Activated CD4-positive, alpha-beta T cell treated with anti-CD3 and anti-CD28 coated beads, Interleukin-2, amount 50 U/mL, for 1 hour (primary cell): Measurements from ENCODE around the gene STARD10.

Source experiments
- DNase-seq: peaks from one replicate; pipeline ENCODE4 v3.0.0-alpha.2; 2020

Gene STARD10

GRCh38 chr11:72721689-72722049 lies 72.2 kb downstream of the STARD10 start:
- peak; percentile 30 for DNase-seq

- DNase-seq: no peak
These were observed 72.6 kb downstream of the STARD10 start for GRCh38 chr11:72721276-72721675.

- no peak for DNase-seq
These were observed 73.1 kb downstream of the STARD10 start for GRCh38 chr11:72720784-72721183.

GRCh38 chr11:72720047-72720446 lies 73.8 kb downstream of the STARD10 start:
- DNase-seq: no peak

DNA sequence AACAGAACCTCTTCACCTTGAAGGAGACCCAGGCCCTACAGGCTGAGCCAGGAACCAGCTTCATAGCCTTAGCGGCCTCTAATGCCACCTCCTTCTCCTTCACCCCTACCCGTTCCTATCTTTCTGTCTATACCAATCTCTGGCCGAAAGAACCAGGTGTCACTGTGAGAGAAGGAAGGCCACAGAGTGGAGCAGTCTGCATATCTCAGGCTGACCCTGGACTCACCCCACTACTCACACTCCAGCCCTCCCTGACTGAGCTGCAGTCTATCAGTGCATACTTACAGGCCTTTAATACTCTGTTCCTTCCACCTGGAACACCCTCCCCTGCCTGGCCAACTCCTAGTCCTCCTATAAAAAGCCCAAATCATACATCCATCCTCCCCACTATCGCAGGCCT lies 74.3 kb downstream of the STARD10 start:
- no peak for DNase-seq

- DNase-seq: no peak
These were observed 74.7 kb downstream of the STARD10 start for GRCh38 chr11:72719144-72719543.

- DNase-seq: no peak
These were observed 75.7 kb downstream of the STARD10 start for GRCh38 chr11:72718101-72718501.

DNA sequence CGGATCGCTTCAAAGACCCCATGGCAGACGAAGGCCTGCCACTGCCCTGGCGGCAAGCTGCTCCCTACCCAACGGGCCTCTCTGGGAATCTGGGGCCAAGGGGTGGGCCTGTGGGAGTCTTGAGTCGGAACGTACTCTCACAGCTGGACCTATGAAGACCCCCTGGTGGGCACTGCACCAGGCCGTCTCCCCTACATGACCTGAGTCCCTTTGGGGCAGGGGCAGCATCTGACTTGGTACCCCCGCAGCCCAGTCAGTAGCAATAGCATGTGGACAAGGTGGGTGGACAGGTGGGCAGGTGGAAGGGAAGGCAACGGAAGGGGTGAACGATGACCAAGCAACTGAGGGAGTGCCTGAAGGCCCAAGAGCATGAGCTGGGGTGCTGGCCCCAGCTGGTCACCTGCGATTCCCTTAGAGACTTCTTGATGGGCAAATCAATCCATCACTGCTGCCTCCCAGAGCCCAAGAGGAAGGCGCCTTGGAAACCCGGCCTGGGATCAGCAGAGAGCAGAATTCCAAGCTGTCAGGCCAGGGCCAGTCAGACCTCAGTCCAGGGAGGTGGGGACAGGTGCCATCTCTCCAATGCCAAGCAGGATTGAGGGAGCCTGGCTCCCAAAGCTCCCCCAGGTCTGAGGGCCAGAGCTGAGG lies 76.9 kb downstream of the STARD10 start:
- no peak for DNase-seq

DNA sequence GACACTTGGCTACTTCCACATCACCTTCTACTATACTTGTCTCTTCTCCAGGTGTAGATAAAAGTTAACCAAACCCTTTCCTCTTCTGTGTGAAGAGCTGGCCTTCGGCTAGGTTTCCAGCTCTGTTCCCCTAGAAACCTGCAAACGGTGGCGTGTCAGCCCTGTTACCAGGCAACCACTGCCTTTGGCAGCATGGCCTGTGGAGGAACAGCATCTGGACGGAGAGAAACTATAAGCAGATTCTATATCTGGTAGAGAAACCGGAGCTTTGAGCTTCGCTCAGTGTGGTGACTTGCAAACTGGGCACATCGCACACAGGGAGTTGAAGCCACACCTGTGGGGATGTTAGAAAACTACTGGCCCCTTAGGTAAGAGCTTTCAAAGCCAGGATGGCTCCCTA lies 77.6 kb downstream of the STARD10 start:
- no peak for DNase-seq

DNA sequence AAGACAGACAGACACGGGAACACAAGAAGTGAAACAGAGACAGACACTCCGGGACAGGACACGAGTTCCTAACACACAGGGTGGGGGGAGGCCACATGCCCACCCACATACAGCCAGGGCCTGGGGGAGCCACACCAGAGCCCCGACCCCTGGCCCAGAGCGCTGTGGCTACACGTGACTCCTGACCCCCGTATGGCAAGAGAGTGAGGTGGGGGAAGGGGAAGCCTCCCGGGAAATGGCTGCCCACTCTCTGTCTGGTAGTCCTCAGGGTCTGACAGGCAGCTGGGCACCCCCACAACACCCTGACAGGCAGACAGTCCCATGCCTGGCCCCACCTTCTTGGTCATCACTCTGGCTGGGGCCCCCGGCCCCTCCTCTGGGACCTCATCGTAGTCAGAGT lies 81.0 kb downstream of the STARD10 start:
- DNase-seq: no peak

DNA sequence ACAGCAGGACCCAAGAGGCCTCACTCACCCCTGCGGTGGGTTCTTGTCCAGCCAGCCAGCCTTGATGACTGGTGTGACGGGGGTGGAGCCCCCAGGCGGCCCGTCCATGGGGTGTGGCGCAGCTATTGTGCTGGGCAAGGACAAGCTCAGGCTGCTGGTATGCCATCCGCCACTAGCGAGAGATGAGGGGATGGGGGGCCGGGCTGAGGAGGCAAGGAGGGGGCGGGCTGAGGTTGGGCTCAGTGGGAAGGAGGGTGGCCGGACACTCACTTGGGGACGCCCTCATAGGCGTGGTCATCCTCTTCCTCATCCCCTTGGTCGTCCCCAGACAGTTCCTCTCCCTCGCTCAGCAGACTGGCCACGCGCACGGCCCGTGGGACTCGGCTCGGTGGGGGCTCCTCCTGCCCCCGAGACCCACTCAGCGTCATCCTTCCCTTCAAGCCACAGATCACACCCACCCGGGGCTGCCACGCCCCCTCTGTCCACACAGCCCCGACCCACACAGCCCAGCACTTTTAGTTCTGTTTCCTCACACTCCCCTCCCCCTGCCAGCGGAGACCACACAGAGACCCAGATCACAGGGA lies 81.6 kb downstream of the STARD10 start:
- no peak for DNase-seq

DNA sequence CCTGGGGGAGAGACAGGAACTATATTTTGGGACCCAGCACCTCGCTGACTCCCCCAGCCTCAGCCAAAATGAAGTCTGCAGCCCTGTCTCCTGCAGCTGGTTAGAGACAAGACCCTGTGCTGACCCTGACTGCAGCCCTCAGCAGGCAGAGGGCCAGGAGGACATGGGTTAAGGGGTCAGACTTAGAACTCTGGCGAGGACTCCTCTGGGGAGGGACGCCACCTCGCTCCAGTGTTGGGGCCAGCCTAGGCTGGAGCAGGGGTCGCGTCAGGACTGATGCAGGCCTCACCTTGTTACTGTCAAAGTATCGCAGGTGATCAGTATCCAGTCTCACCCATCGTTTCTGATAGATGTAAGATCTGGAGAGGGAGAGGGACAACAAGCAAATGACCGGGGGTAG lies 82.7 kb downstream of the STARD10 start:
- DNase-seq: no peak

- DNase-seq: no peak
These were observed 83.6 kb downstream of the STARD10 start for GRCh38 chr11:72710278-72710677.

- DNase-seq: no peak
These were observed 84.2 kb downstream of the STARD10 start for GRCh38 chr11:72709478-72710238.

- DNase-seq: no peak
These were observed 86.8 kb downstream of the STARD10 start for GRCh38 chr11:72707032-72707431.

GRCh38 chr11:72706579-72706978 lies 87.3 kb downstream of the STARD10 start:
- DNase-seq: no peak

DNA sequence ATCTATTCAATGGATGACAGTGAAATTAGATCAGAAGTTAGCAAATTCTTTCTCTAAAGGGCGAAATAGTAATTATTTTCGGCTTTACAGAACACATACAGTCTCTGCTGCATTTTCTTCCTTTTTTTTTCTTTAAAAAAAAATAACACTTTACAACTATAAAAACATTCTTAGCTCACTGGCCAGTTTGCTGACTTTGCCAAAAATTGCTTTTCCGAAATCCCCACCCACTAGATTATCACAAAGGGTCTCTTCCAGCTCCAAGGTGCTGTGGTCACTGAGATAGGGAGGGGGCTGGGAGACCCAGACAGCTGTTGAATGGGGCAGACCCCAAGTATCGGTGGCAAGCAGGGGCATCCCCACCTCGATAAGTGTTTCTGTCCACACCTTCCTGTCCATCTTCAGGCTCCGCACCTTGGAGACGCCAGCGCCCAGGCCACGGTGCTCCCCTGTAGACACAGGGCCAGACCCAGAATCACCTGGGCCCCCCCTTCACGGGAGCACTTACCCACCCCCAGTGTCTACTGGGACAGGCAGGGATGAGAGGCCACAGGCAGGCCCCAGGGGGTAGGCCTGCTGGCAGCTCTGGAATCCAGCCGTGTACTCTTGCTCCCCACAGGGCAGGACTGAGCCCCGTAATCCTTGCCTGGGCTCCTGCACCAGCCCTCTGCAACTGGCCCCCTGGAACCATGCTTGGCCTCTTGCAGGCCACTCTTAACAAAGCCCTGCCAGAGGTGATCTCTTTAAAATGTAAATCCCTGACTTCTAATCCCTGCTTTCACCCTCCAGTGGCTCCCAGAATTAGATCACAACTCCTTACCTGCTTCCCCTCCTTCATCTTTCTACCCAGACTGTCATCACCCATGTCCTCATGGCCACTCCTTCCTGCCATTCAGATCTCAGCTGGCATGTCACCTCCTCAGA lies 88.1 kb downstream of the STARD10 start:
- DNase-seq: no peak

DNA sequence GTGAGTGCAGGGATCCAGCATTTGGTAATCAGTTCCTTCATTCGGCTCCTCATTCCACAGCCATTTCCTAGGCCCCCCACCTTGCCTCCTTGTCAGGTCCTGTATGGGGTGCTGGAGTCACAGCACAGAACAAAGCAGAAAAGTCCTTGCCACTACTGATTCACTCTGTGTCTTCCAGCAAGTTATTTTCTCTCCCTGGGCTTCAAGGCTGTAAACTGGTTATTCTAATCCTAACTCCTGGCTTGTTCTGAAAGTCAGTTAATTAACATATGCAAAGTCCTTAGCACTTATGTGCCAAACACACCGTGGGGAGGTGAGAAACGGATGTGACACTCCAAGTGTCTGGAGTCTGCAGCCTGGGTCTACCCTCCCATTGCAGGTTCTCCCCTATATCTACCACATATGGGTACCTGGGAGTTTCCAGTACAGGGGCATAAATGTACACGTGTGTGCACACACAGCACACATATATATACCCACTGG lies 89.0 kb downstream of the STARD10 start:
- no peak for DNase-seq
